ES-I3 (cell line): ENCODE measurements around the gene SH2D4B.
A peak's percentile ranks its signal among the peaks of the same experiment; 100 is the strongest.
"Not testable (repeated sequence)": the region's sequence is repeated elsewhere in the genome, so short reads cannot be mapped to it uniquely, and the experiment has no call there.

ENCODE experiments used
- H3K36me3 ChIP-seq: 2 replicates; pipeline ENCODE4 v1.6.1; 2013; ENCODE audit warnings: mild to moderate bottlenecking, low read length, control low read depth, moderate library complexity; ENCODE audit not compliant: insufficient read depth
- H3K4me1 ChIP-seq: 2 replicates; pipeline ENCODE4 v1.6.1; 2013; ENCODE audit warnings: mild to moderate bottlenecking, control low read depth, low read length; ENCODE audit not compliant: insufficient read depth
- H3K9ac ChIP-seq: 2 replicates; pipeline ENCODE4 v1.6.1; 2013; ENCODE audit warnings: low read depth, mild to moderate bottlenecking, low read length, moderate library complexity
- H3K9me3 ChIP-seq: 2 replicates; pipeline ENCODE4 v1.6.1; 2013; ENCODE audit warnings: mild to moderate bottlenecking, low read length, moderate library complexity; ENCODE audit not compliant: control insufficient read depth, insufficient read depth

SH2D4B gene

GRCh38 chr10:80526218-80526617 lies 11.5 kb upstream of the SH2D4B start:
- no peaks in the 10 kb centered on the region for H3K36me3 ChIP-seq
- no peak overlapping the region for H3K9ac ChIP-seq
- no peaks in the 10 kb centered on the region for H3K9me3 ChIP-seq
- H3K4me1 ChIP-seq = no peaks in the 10 kb centered on the region

GRCh38 chr10:80526742-80527141 lies 11.0 kb upstream of the SH2D4B start:
- Histone ChIP-seq H3K36me3 (no peaks in the 10 kb centered on the region), H3K9ac (no peak overlapping the region), H3K4me1 (no peaks in the 10 kb centered on the region), H3K9me3 (no peaks in the 10 kb centered on the region)

- Histone ChIP-seq H3K9me3 (no peaks in the 10 kb centered on the region), H3K36me3 (no peaks in the 10 kb centered on the region), H3K4me1 (no peaks in the 10 kb centered on the region), H3K9ac (no peak overlapping the region)
Observed at GRCh38 chr10:80528185-80528700, 9.5 kb upstream of the SH2D4B start.

DNA sequence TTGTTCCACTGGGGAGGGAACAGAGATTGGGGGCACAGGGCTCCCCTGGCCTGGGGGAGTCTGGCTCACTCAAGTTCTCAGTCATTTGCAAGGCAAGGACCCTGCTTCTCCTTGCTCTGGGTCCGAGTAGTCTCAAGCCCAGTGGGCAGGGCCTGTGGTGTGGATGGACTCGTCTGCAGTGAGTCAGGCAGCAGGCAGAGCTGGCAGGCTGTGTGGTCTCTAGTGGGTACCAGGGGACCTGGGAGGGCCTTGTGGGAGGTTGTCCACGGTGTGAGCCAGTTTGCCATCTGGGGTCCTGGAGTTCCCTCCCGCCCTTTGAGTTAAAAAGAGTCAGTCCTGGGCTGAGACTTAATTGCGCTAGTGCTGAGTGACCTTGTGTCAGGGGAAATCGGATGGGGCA lies 8.8 kb upstream of the SH2D4B start:
- Histone ChIP-seq H3K36me3 (no peaks in the 10 kb centered on the region), H3K4me1 (no peaks in the 10 kb centered on the region), H3K9me3 (no peaks in the 10 kb centered on the region), H3K9ac (no peak overlapping the region)

- Histone ChIP-seq H3K4me1 (no peaks in the 10 kb centered on the region), H3K9ac (no peak overlapping the region), H3K36me3 (no peaks in the 10 kb centered on the region), H3K9me3 (no peaks in the 10 kb centered on the region)
Observed at GRCh38 chr10:80529604-80530003, 8.1 kb upstream of the SH2D4B start.

DNA sequence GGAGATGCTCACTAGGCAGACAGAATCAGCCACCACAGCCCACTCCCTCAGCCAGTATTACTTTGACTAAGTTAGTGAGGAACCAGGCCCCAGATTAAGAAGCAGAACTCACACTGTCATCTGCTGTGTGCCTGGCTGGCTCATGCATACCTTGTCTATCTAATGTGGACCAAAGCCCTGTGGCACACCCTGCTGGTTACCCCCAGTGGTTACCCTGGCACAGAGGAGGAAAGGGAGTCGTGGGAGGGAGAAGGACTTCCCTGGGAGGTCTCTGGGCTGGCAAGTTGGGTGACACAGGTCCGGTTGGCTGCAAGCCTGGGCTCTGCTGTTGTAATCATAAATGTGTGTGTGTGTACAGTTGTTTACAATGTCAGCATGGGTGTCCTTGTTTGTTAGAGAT lies 7.5 kb upstream of the SH2D4B start:
- H3K36me3 ChIP-seq = no peaks in the 10 kb centered on the region
- H3K9ac ChIP-seq = no peak overlapping the region
- no peaks in the 10 kb centered on the region for H3K4me1 ChIP-seq
- no peaks in the 10 kb centered on the region for H3K9me3 ChIP-seq

DNA sequence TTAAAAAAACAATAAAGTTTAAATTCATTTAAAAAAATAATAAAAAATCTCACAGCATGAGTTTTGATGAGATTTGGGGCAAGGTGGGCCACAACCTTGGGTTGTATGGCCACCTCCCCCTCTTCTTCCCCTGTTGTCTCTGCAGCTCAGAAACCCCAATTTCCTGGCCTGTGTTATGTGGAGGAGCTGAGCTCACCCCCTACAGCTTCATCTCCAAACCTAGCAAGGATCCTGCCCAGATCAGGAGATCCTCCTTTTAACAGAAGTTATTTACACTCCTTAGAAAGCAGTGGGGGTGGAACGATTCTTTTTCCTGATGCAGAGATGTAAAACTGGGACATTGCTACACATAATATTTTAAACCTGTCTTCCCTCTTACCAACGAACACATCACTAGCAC lies 6.9 kb upstream of the SH2D4B start:
- Histone ChIP-seq H3K9ac (no peak overlapping the region), H3K9me3 (no peaks in the 10 kb centered on the region), H3K36me3 (no peaks in the 10 kb centered on the region), H3K4me1 (no peaks in the 10 kb centered on the region)

- no peaks in the 10 kb centered on the region for H3K4me1 ChIP-seq
- H3K9ac ChIP-seq = no peak overlapping the region
- H3K36me3 ChIP-seq = no peaks in the 10 kb centered on the region
- no peaks in the 10 kb centered on the region for H3K9me3 ChIP-seq
Observed at GRCh38 chr10:80532571-80532970, 5.1 kb upstream of the SH2D4B start.

DNA sequence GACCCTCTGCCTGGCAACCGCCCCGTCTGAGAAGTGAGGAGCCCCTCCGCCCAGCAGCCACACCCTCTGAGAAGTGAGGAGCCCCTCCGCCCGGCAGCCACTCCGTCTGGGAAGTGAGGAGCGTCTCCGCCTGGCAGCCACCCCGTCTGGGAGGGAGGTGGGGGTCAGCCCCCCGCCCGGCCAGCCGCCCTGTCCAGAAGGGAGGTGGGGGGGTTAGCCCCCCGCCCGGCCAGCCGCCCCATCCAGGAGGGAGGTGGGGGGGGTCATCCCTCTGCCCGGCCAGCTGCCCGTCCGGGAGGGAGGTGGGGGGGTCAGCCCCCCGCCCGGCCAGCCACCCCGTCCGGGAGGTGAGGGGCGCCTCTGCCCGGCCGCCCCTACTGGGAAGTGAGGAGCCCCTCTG lies 3.6 kb upstream of the SH2D4B start:
- not testable (repeated sequence) for H3K9me3 ChIP-seq, H3K36me3 ChIP-seq, H3K9ac ChIP-seq, H3K4me1 ChIP-seq

DNA sequence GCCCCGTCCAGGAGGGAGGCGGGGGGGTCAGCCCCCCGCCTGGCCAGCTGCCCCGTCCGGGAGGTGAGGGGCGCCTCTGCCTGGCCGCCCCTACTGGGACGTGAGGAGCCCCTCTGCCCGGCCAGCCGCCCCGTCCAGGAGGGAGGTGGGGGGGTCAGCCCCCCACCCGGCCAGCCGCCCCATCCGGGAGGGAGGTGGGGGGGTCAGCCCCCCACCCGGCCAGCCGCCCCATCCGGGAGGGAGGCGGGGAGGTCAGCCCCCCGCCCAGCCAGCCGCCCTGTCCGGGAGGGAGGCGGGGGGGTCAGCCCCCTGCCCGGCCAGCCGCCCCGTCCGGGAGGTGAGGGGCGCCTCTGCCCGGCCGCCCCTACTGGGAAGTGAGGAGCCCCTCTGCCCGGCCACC lies 3.1 kb upstream of the SH2D4B start:
- not testable (repeated sequence) for H3K4me1 ChIP-seq, H3K9ac ChIP-seq, H3K36me3 ChIP-seq, H3K9me3 ChIP-seq

GRCh38 chr10:80535671-80536360 lies 1.9 kb upstream of the SH2D4B start:
- Histone ChIP-seq H3K9ac (peak overlapping the region; percentile 44; the same call in 1 of the 2 replicates), H3K4me1 (no peaks in the 10 kb centered on the region), H3K36me3 (no peaks in the 10 kb centered on the region), H3K9me3 (no peaks in the 10 kb centered on the region)

DNA sequence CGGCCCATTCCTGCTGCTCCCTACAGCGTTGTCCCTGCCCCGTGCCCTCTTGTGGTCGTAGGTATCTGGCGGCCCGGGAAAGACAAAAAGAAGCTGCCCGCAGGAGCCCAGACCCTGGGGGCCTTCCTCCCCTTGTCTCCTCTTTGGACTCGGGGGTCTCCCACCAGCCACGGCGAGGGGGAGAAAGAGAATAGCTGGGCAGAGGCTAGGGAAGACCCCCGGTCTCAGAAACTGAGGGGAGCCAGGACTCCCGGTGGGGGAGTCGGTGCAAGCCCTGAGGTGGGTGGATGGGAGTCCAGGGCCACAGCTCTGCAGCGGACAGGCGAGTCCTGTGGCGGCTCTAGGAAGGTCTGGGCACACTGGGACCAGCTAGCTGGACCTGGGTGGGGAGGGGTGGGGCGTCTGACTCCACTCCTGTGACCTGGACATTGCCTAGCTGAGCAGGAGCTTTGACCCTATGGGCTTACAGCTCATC lies 1.3 kb upstream of the SH2D4B start:
- Histone ChIP-seq H3K4me1 (no peaks in the 10 kb centered on the region), H3K36me3 (no peaks in the 10 kb centered on the region), H3K9me3 (no peaks in the 10 kb centered on the region), H3K9ac (peak overlapping the region; percentile 44; the same call in 1 of the 2 replicates)

DNA sequence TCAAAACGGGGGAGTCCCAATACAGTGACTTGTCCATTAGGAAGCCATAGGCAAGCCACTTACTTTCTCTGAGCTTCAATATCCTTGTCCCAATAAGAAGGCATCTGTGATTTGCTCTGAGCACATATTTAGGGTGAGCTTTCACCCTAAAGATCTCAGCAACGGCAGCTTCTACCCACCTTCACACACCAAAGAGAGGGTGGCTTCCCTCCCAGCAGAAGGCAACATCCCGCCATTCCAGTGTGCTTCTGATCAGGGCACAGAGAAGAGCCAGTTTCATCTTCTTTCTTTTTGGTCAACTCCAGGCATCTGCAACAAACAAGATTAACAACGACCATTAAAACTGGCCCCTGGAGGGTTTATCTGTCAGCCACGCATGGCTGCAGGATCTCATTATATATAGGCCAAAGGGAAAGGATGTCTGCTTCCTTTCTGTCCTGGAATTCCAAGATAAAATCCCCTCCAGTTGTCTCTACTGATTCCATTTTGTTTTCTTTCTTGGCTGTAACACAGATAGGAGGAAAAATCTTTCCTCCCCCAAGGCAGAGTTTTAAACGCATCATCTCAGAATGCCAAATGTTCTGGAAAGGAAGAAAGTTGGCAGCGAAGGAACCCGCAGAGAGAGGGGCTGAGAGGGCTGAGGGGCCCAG lies 491 bp upstream of the SH2D4B start:
- H3K36me3 ChIP-seq = no peaks in the 10 kb centered on the region
- H3K9ac ChIP-seq = no peak overlapping the region
- no peaks in the 10 kb centered on the region for H3K4me1 ChIP-seq
- H3K9me3 ChIP-seq = no peaks in the 10 kb centered on the region

DNA sequence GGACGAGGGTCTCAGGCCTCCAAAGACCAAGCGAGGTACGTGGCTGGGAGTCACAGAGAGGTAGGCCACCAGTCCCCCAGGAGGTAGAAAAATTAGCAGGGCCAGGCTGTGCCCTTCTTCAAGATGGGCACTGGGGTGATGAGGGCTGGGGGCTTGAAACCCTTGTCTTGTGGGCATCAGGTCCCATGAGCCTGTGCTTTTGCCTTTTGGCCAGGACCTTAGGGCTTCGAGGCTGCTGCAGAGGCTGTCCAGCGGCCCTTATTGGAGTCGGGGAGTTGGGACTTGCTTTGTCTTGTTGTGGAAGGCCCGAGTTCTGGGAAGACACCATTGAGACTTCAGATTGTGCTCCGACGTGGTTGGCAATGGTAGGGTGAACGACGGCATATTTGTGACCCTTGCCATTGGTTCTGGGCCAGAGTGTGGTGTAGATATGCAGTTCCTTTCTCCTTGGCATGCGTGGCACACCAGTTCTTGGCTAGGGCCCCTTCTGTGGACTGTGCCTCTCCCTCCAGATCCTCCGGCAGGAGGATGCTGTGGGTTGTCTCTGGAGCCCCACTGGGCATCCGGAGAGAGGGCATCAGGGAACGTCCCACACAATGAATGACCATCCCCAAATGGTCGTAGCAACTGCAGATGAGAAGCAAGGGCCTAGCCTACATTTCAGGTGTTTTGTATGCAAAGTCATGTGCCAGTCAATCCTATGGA lies 931 bp downstream of the SH2D4B start:
- Histone ChIP-seq H3K9me3 (no peaks in the 10 kb centered on the region), H3K4me1 (no peaks in the 10 kb centered on the region), H3K9ac (no peak overlapping the region), H3K36me3 (no peaks in the 10 kb centered on the region)
